NCI-H774 (cell line): ENCODE data around the gene PRX.
"Not testable (repeated sequence)": the region's sequence is repeated elsewhere in the genome, so short reads cannot be mapped to it uniquely, and the experiment has no call there.

ENCODE experiments used
- DNase-seq: peaks from one replicate; lab custom pipeline; 2025; lab: John Stamatoyannopoulos, UW

Gene PRX

GRCh38 chr19:40389404-40390083, 23.6 kb downstream of the PRX start:
- DNase-seq: no peak

GRCh38 chr19:40388481-40388880, 24.7 kb downstream of the PRX start:
- no peak for DNase-seq

GRCh38 chr19:40387155-40387554, 26.0 kb downstream of the PRX start:
- no peak for DNase-seq

- no peak for DNase-seq
Observed at GRCh38 chr19:40383668-40384248, 29.4 kb downstream of the PRX start.

- DNase-seq: no peak
Observed at GRCh38 chr19:40381321-40381720, 31.9 kb downstream of the PRX start.

- DNase-seq: no peak
Observed at GRCh38 chr19:40380199-40381037, 32.8 kb downstream of the PRX start.

- no peak for DNase-seq
Observed at GRCh38 chr19:40379446-40380198, 33.6 kb downstream of the PRX start.

GRCh38 chr19:40378509-40378908, 34.7 kb downstream of the PRX start:
- no peak for DNase-seq

GRCh38 chr19:40377876-40378385, 35.2 kb downstream of the PRX start:
- DNase-seq: no peak

GRCh38 chr19:40376286-40376862, 36.8 kb downstream of the PRX start:
- DNase-seq: no peak

- no peak for DNase-seq
Observed at GRCh38 chr19:40374084-40374483, 39.1 kb downstream of the PRX start.

- DNase-seq: no peak
Observed at GRCh38 chr19:40371802-40372122, 41.4 kb downstream of the PRX start.

- DNase-seq: no peak
Observed at GRCh38 chr19:40370997-40371801, 42.0 kb downstream of the PRX start.

GRCh38 chr19:40370253-40370652, 42.9 kb downstream of the PRX start:
- DNase-seq: not testable (repeated sequence)

GRCh38 chr19:40369797-40370196, 43.4 kb downstream of the PRX start:
- DNase-seq: no peak

GRCh38 chr19:40367577-40368434, 45.4 kb downstream of the PRX start:
- DNase-seq: no peak

- no peak for DNase-seq
Observed at GRCh38 chr19:40366697-40367561, 46.2 kb downstream of the PRX start.

GRCh38 chr19:40365613-40366401, 47.4 kb downstream of the PRX start:
- peak; percentile 6 for DNase-seq
